GM13976 (cell line): ENCODE data around the gene KCNJ6.

ENCODE experiments used
- DNase-seq: peaks from one replicate; pipeline ENCODE4 v3.0.0; 2012; ENCODE audit warnings: low spot score
- CTCF ChIP-seq: IDR thresholded peaks from 2 replicates; pipeline ENCODE4 v1.5.1; 2012; ENCODE audit warnings: borderline replicate concordance, mild to moderate bottlenecking; ENCODE audit not compliant: insufficient read depth; ENCODE audit errors: extremely low read depth, missing control alignments, control extremely low read depth
- in situ Hi-C: fragments of 300-500 bp; cut with MboI; formaldehyde crosslinking; loops from one replicate; pipeline ENCODE4 v1.12.0; 2022; ENCODE audit warnings: low sequenced_read_pairs, mixed read lengths, inconsistent platforms; ENCODE audit not compliant: unreplicated experiment

Gene KCNJ6

GRCh38 chr21:37877171-37877570 lies 39.1 kb downstream of the KCNJ6 start:
- no peak for TF ChIP-seq CTCF
- DNase-seq = no peak
- in situ Hi-C loops = no loop called here

- in situ Hi-C loops = no loop called here
- no peak for DNase-seq
- no peak for TF ChIP-seq CTCF
Measured at GRCh38 chr21:37876561-37876960, 39.7 kb downstream of the KCNJ6 start.

GRCh38 chr21:37874904-37875780 lies 41.1 kb downstream of the KCNJ6 start:
- in situ Hi-C loops = no loop called here
- no peak for DNase-seq
- TF ChIP-seq CTCF = no peak

- in situ Hi-C loops = no loop called here
- no peak for TF ChIP-seq CTCF
- no peak for DNase-seq
Measured at GRCh38 chr21:37874481-37874880, 41.8 kb downstream of the KCNJ6 start.

- TF ChIP-seq CTCF = no peak
- in situ Hi-C loops = no loop called here
- DNase-seq = no peak
Measured at GRCh38 chr21:37873655-37874054, 42.6 kb downstream of the KCNJ6 start.

- no peak for TF ChIP-seq CTCF
- in situ Hi-C loops = no loop called here
- no peak for DNase-seq
Measured at GRCh38 chr21:37871121-37871862, 45.0 kb downstream of the KCNJ6 start.
